GM12878 (cell line): ENCODE results near the gene PVALEF. TPM values are rescaled to one million over a fixed set of nuclear protein-coding genes. Genes with fewer than 3 reads are reported as not detected.
A peak's percentile ranks its signal among the peaks of the same experiment; 100 is the strongest.

Experiments
- ATAC-seq: fragments of 200-7000 bp; cut with Tn5 transposase; 3 replicates; pipeline ENCODE4 v1.9.1; 2020; ENCODE audit warnings: mild to moderate bottlenecking, moderate library complexity
- BruUV-seq: library from RNA; stranded (reverse); fragments of 400-500 nt; replicated peaks from 2 replicates; lab custom pipeline; 2021; lab: Mats Ljungman, UMichigan
- CTCF ChIA-PET: fragments of 300-600 bp; sonication (Branson Sonifier 250); formaldehyde crosslinking; extraction: SDS; loops from one replicate; lab custom pipeline; 2021; ENCODE audit warnings: inconsistent platforms; lab: Yijun Ruan, JAX
- POLR2A ChIA-PET: fragments of 350-600 bp; formaldehyde crosslinking; extraction: SDS; loops from one replicate; lab custom pipeline; 2021; ENCODE audit warnings: inconsistent platforms; lab: Charles Lee
- RAD21 ChIA-PET: fragments of 300-600 bp; sonication (Branson Sonifier 250); formaldehyde crosslinking; loops from one replicate; lab custom pipeline; 2023; ENCODE audit warnings: antibody characterized with exemption; ENCODE audit not compliant: unreplicated experiment; lab: Charles Lee
- SMC1A ChIA-PET: fragments of 300-600 bp; sonication (Branson Sonifier 250); formaldehyde crosslinking; loops from one replicate; lab custom pipeline; 2023; ENCODE audit not compliant: unreplicated experiment, uncharacterized antibody; lab: Charles Lee
- DNase-seq: peaks from one replicate; pipeline ENCODE4 v3.0.0-alpha.2; 2011; ENCODE audit warnings: low read depth, low spot score
- FAIRE-seq: peaks from 3 replicates; lab custom pipeline; 2011; peaks lifted over from hg19 to GRCh38; lab: Jason Lieb, UNC
- H2AFZ ChIP-seq: 2 replicates; pipeline ENCODE4 v1.6.0; 2011; ENCODE audit warnings: low read depth, low read length, control low read depth; ENCODE audit not compliant: control insufficient read depth
- H3K27ac ChIP-seq: 2 replicates; pipeline ENCODE4 v1.5.1; 2011; ENCODE audit warnings: control low read depth; ENCODE audit not compliant: control insufficient read depth, insufficient read depth
- H3K27me3 ChIP-seq, 2 experiments: replicated peaks in 1 of 2; 2 replicates each; pipeline versions ENCODE4 v1.6.0 to v1.6.1; 2011; ENCODE audit warnings: low read length in 1 of 2; ENCODE audit not compliant: control insufficient read depth in 2 of 2, insufficient read depth in 2 of 2
- H3K36me3 ChIP-seq, 2 experiments: 2 replicates each; pipeline ENCODE4 v1.5.1; 2011; ENCODE audit warnings: low read length in 1 of 2; ENCODE audit not compliant: control insufficient read depth in 2 of 2, insufficient read depth in 2 of 2
- H3K4me1 ChIP-seq: 2 replicates; pipeline ENCODE4 v1.6.1; 2011; ENCODE audit warnings: mild to moderate bottlenecking, low read length, moderate library complexity, mixed read lengths; ENCODE audit not compliant: control insufficient read depth, insufficient read depth
- H3K4me2 ChIP-seq: 2 replicates; pipeline ENCODE4 v1.6.0; 2011; ENCODE audit warnings: control low read depth; ENCODE audit not compliant: control insufficient read depth, insufficient read depth
- H3K4me3 ChIP-seq: fragments of 200-600 bp; sonication (generic); 2 replicates; pipeline ENCODE4 v1.5.1; 2016
- H3K79me2 ChIP-seq: 2 replicates; pipeline ENCODE4 v1.6.0; 2011; ENCODE audit warnings: low read length; ENCODE audit not compliant: control insufficient read depth, insufficient read depth
- H3K9ac ChIP-seq: 2 replicates; pipeline ENCODE4 v1.8.0; 2011; ENCODE audit warnings: low read length, control low read depth, mixed read lengths; ENCODE audit not compliant: control insufficient read depth, insufficient read depth
- H3K9me3 ChIP-seq: replicated peaks from 3 replicates; pipeline ENCODE4 v1.5.1; 2011; ENCODE audit warnings: mild to moderate bottlenecking, low read length; ENCODE audit not compliant: control insufficient read depth, insufficient read depth
- H4K20me1 ChIP-seq: 2 replicates; pipeline ENCODE4 v1.6.0; 2011; ENCODE audit not compliant: control insufficient read depth, insufficient read depth
- BMI1 ChIP-seq: fragments of 450-650 bp; IDR thresholded peaks from 2 replicates; pipeline ENCODE4 v1.6.1; 2016; ENCODE audit warnings: mild to moderate bottlenecking, moderate library complexity, borderline replicate concordance
- MEF2B ChIP-seq: fragments of 450-650 bp; IDR thresholded peaks from 2 replicates; pipeline ENCODE4 v1.6.1; 2018; ENCODE audit warnings: mild to moderate bottlenecking, moderate library complexity; ENCODE audit not compliant: partially characterized antibody, poor library complexity, severe bottlenecking
- NFIC ChIP-seq: IDR thresholded peaks from 2 replicates; pipeline ENCODE4 v1.6.1; 2012; ENCODE audit warnings: low read depth, mild to moderate bottlenecking, inconsistent platforms, low read length, moderate library complexity
- NR2F1 ChIP-seq: fragments of 450-650 bp; conservative IDR thresholded peaks from 2 replicates; pipeline ENCODE4 v1.6.1; 2017; ENCODE audit warnings: mild to moderate bottlenecking
- RAD21 ChIP-seq: IDR thresholded peaks from 2 replicates; pipeline ENCODE4 v1.6.1; 2011; ENCODE audit warnings: mild to moderate bottlenecking, low read depth, low read length, moderate library complexity; ENCODE audit not compliant: insufficient read depth
- TBL1XR1 ChIP-seq: IDR thresholded peaks from 2 replicates; pipeline ENCODE4 v1.6.1; 2012; ENCODE audit warnings: low read depth, low read length, improper control_type of control experiment
- ZNF274 ChIP-seq: IDR thresholded peaks from one replicate; pipeline ENCODE4 v1.8.0; 2011; ENCODE audit not compliant: insufficient read length, insufficient read depth
- WGBS: methylation state at CpG from one replicate; pipeline ENCODE4 v1.1.6; 2016; ENCODE audit warnings: low lambda C conversion rate; ENCODE audit not compliant: insufficient replicate concordance, insufficient coverage; ENCODE audit errors: missing lambda C conversion rate; 5-methylcytosine and 5-hydroxymethylcytosine counted together
- in situ Hi-C: fragments of 300-500 bp; cut with MboI; formaldehyde crosslinking; loops from 9 replicates; pipeline ENCODE4 v1.14.3; 2018; ENCODE audit warnings: mixed read lengths
- intact Hi-C: fragments of 100-400 bp; cut with micrococcal nuclease; formaldehyde crosslinking; loops from one replicate; pipeline ENCODE4 v1.14.2; 2022; ENCODE audit not compliant: unreplicated experiment
- polyA plus RNA-seq, 11 experiments: library from polyadenylated mRNA; depleted of rRNA in 4 of 11; unstranded in 6 of 11; stranded (reverse) in 5 of 11; fragments of >200 nt; fragmentation: Nextera tagmentation in 4 of 11; fragmentation: Illumina TruSeq in 1 of 11; extraction: Ambion mirVana in 4 of 11; extraction: Trizol in 1 of 11; gene quantifications; 1 replicate in 1 of 11; 2 replicates in 10 of 11; pipeline versions ENCODE4 v1.2.1 to v1.2.3, GENCODE V29; 2011 to 2016; ENCODE audit warnings: inconsistent platforms in 2 of 11, missing spikeins in 2 of 11, low read depth in 1 of 11
- total RNA-seq, 4 experiments: library from RNA; depleted of rRNA in 3 of 4; stranded (reverse); fragments of >200 nt in 3 of 4; fragmentation: Illumina TruSeq in 1 of 4; extraction: Trizol in 1 of 4; gene quantifications; 2 replicates each; pipeline versions ENCODE4 v1.2.1 to v1.2.3, GENCODE V29; 2013 to 2021
- TF ChIP-seq, protein P1 (sequence below): IDR thresholded peaks from 2 replicates; pipeline ENCODE4 v1.6.1; 2012; ENCODE audit warnings: low read depth, low read length, improper control_type of control experiment
- TF ChIP-seq, protein P2 (sequence below): fragments of 150-350 bp; IDR thresholded peaks from 2 replicates; pipeline ENCODE4 v1.6.1; 2014; ENCODE audit warnings: mild to moderate bottlenecking, low read depth, low read length
- TF ChIP-seq, protein P3 (sequence below): IDR thresholded peaks from 2 replicates; pipeline ENCODE4 v1.6.1; 2012; ENCODE audit warnings: low read depth, low read length, improper control_type of control experiment
- TF ChIP-seq, protein P4 (sequence below): fragments of 450-650 bp; IDR thresholded peaks from 2 replicates; pipeline ENCODE4 v1.6.1; 2016; ENCODE audit warnings: mild to moderate bottlenecking

Gene PVALEF
- total and polyA plus RNA-seq, 10 of the 15 experiments (the other 5 are each of a cell fraction or from before 2014, with no cell fraction given) = not detected

DNA sequence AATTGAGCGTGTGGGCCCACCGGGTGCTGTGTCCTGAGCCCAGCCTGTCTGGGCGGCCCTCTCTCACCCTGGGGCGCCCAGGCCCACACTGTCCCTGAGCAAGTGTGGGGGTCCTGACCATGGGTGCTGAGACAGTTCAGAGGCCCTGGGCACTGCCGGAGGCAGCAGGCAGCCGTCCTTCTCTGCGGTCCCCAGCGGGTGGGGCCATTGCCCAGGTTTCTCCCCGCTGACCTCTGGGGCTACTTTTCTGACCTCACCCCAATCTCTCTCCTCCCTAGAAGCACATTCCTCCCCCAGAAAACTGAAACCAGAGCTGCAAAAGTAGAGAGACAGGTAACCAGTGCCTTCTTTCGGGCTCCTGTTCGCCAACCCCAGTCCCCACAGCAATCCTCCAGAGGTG lies 36.0 kb upstream of the PVALEF start:
- TF ChIP-seq RAD21 = 0 out of 2 replicates have a peak, but pooled peaks have one; percentile 4
- no peak for TF ChIP-seq ZNF274
- no peak for TF ChIP-seq NR2F1
- TF ChIP-seq, protein P1, sequence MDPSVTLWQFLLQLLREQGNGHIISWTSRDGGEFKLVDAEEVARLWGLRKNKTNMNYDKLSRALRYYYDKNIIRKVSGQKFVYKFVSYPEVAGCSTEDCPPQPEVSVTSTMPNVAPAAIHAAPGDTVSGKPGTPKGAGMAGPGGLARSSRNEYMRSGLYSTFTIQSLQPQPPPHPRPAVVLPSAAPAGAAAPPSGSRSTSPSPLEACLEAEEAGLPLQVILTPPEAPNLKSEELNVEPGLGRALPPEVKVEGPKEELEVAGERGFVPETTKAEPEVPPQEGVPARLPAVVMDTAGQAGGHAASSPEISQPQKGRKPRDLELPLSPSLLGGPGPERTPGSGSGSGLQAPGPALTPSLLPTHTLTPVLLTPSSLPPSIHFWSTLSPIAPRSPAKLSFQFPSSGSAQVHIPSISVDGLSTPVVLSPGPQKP = no peak
- Histone ChIP-seq H3K9ac (no peak overlapping the region), H3K4me2 (no peak overlapping the region), H4K20me1 (no peaks in the 10 kb centered on the region), H3K27ac (no peak overlapping the region), H3K4me1 (no peaks in the 10 kb centered on the region), H3K36me3 (no peaks in the 10 kb centered on the region), H2AFZ (no peak overlapping the region), H3K9me3 (no peaks in the 10 kb centered on the region), H3K27me3 (no peaks in the 10 kb centered on the region), H3K79me2 (no peaks in the 10 kb centered on the region), H3K4me3 (no peak overlapping the region)
- CTCF ChIA-PET = no interaction called here
- in situ Hi-C loops = loop anchor here (25.0 kb wide), 1 partner anchor 358 kb away; no protein-coding TSS in a partner anchor
- FAIRE-seq (no peak), DNase-seq (no peak), ATAC-seq (no peak)
- intact Hi-C loops = no loop called here
- SMC1A ChIA-PET = no interaction called here
- POLR2A ChIA-PET = no interaction called here
- BruUV-seq = no TSS peak
- RAD21 ChIA-PET = no interaction called here
- 67% methylated on average over 11 of the region's 11 CpGs for WGBS

DNA sequence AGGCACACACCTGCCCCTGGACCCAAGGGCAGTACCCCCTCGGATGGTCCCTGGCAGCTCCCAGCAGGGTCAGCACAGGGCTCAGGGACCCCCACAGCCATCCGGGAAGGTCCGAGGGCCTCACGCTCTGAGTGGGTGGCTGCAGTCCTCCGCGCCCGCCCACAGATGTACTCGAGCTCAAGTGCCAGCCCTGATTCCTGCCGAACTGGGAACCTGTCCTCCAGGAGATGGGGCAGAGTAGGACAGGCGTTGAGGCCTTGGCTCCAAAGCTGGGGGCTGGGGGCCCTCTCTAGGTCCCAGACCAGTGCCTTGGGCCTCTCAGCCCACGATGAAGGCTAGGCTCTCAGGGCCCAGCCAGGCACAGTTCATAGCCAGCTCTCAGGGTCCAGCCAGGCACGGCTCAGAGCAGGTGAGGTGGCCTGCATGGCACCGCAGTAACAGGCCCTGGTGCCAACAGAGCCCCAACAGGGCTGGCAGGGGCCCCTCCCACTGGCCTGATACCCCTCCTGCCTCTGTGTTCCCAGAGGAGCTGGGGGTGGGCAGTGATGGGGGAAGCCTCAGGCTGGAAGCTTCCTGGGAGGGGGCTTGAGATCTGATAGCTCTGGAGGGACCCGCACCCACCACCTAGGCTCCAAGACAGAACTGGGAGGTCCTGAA lies 35.5 kb upstream of the PVALEF start:
- Histone ChIP-seq H3K36me3 (no peaks in the 10 kb centered on the region), H3K4me2 (no peak overlapping the region), H3K27ac (no peak overlapping the region), H3K9ac (no peak overlapping the region), H4K20me1 (no peaks in the 10 kb centered on the region), H2AFZ (no peak overlapping the region), H3K4me3 (no peak overlapping the region), H3K4me1 (no peaks in the 10 kb centered on the region), H3K79me2 (no peaks in the 10 kb centered on the region), H3K27me3 (no peaks in the 10 kb centered on the region), H3K9me3 (no peaks in the 10 kb centered on the region)
- POLR2A ChIA-PET = no interaction called here
- ATAC-seq = 0 out of 3 replicates have a peak, but pooled peaks have one; percentile 17
- no peak for DNase-seq
- no peak for FAIRE-seq
- RAD21 ChIA-PET = no interaction called here
- SMC1A ChIA-PET = no interaction called here
- TF ChIP-seq, protein P2, sequence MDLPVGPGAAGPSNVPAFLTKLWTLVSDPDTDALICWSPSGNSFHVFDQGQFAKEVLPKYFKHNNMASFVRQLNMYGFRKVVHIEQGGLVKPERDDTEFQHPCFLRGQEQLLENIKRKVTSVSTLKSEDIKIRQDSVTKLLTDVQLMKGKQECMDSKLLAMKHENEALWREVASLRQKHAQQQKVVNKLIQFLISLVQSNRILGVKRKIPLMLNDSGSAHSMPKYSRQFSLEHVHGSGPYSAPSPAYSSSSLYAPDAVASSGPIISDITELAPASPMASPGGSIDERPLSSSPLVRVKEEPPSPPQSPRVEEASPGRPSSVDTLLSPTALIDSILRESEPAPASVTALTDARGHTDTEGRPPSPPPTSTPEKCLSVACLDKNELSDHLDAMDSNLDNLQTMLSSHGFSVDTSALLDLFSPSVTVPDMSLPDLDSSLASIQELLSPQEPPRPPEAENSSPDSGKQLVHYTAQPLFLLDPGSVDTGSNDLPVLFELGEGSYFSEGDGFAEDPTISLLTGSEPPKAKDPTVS = no peak
- TF ChIP-seq NFIC = no peak
- TF ChIP-seq MEF2B = no peak
- no peak for TF ChIP-seq BMI1
- TF ChIP-seq TBL1XR1 = no peak
- TF ChIP-seq, protein P3, sequence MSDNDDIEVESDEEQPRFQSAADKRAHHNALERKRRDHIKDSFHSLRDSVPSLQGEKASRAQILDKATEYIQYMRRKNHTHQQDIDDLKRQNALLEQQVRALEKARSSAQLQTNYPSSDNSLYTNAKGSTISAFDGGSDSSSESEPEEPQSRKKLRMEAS = no peak
- TF ChIP-seq, protein P4, sequence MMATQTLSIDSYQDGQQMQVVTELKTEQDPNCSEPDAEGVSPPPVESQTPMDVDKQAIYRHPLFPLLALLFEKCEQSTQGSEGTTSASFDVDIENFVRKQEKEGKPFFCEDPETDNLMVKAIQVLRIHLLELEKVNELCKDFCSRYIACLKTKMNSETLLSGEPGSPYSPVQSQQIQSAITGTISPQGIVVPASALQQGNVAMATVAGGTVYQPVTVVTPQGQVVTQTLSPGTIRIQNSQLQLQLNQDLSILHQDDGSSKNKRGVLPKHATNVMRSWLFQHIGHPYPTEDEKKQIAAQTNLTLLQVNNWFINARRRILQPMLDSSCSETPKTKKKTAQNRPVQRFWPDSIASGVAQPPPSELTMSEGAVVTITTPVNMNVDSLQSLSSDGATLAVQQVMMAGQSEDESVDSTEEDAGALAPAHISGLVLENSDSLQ = no peak
- 45% methylated on average over 14 of the region's 14 CpGs for WGBS
- BruUV-seq = no TSS peak
- intact Hi-C loops = no loop called here
- in situ Hi-C loops = loop anchor here (25.0 kb wide), 1 partner anchor 357 kb away; no protein-coding TSS in a partner anchor
- CTCF ChIA-PET = no interaction called here
